GM18861 (cell line): ENCODE measurements around the gene ABI3.
"Not testable (repeated sequence)": the region's sequence is repeated elsewhere in the genome, so short reads cannot be mapped to it uniquely, and the experiment has no call there.

Source experiments
- ATAC-seq: cut with Tn5 transposase; IDR thresholded peaks from one replicate; pipeline ENCODE4 v1.9.1; 2021; ENCODE audit not compliant: unreplicated experiment

The ABI3 gene

GRCh38 chr17:49249292-49249794, 38.8 kb downstream of the ABI3 start:
- ATAC-seq, result no peak

GRCh38 chr17:49249890-49250522, 39.5 kb downstream of the ABI3 start:
- no peak for ATAC-seq

GRCh38 chr17:49252148-49252695, 41.7 kb downstream of the ABI3 start:
- no peak for ATAC-seq

- ATAC-seq, result no peak
Measured at GRCh38 chr17:49254066-49254465, 43.6 kb downstream of the ABI3 start.

GRCh38 chr17:49255125-49255524, 44.6 kb downstream of the ABI3 start:
- no peak for ATAC-seq

- no peak for ATAC-seq
Measured at GRCh38 chr17:49258394-49258793, 47.9 kb downstream of the ABI3 start.

GRCh38 chr17:49259663-49260010, 49.1 kb downstream of the ABI3 start:
- ATAC-seq, result no peak

- ATAC-seq, result no peak
Measured at GRCh38 chr17:49260011-49260816, 49.7 kb downstream of the ABI3 start.

- ATAC-seq, result no peak
Measured at GRCh38 chr17:49260817-49261291, 50.3 kb downstream of the ABI3 start.

GRCh38 chr17:49261540-49261939, 51.0 kb downstream of the ABI3 start:
- ATAC-seq, result not testable (repeated sequence)

- ATAC-seq, result no peak
Measured at GRCh38 chr17:49266233-49266632, 55.7 kb downstream of the ABI3 start.

GRCh38 chr17:49267912-49268311, 57.4 kb downstream of the ABI3 start:
- ATAC-seq, result no peak

- no peak for ATAC-seq
Measured at GRCh38 chr17:49269356-49269755, 58.8 kb downstream of the ABI3 start.
